Spleen (tissue), 11 donors: ENCODE results near the gene LRP1B. TPM values are rescaled to one million over a fixed set of nuclear protein-coding genes. Genes with fewer than 3 reads are reported as not detected.

Experiments used
- DNase-seq: peaks from one replicate; pipeline ENCODE4 v3.0.0-alpha.2; 2020
- H3K27ac ChIP-seq, 8 donors: fragments of 200-600 bp; sonication (generic) in 7 of 8; 1 replicate in 4 of 8; 2 replicates in 4 of 8; pipeline versions ENCODE4 v1.5.0 to v1.8.0; 2016 to 2021; ENCODE audit warnings: inconsistent platforms in 4 of 8, mild to moderate bottlenecking in 4 of 8, moderate library complexity in 1 of 8
- H3K27me3 ChIP-seq, 7 donors: fragments of 200-600 bp; sonication (generic) in 6 of 7; replicated peaks in 1 of 7; 1 replicate in 4 of 7; 2 replicates in 3 of 7; pipeline versions ENCODE4 v1.5.0 to v1.8.0; 2016 to 2021; ENCODE audit warnings: inconsistent platforms in 3 of 7, mild to moderate bottlenecking in 1 of 7
- H3K36me3 ChIP-seq, 6 donors: fragments of 200-600 bp; sonication (generic) in 5 of 6; 1 replicate in 4 of 6; 2 replicates in 2 of 6; pipeline versions ENCODE4 v1.5.0 to v1.8.0; 2016 to 2021; ENCODE audit warnings: inconsistent platforms in 2 of 6
- H3K4me1 ChIP-seq, 6 donors: fragments of 200-600 bp; sonication (generic) in 5 of 6; 1 replicate in 3 of 6; 2 replicates in 3 of 6; pipeline versions ENCODE4 v1.5.0 to v1.8.0; 2016 to 2021; ENCODE audit warnings: inconsistent platforms in 3 of 6
- H3K4me3 ChIP-seq, 8 donors: fragments of 200-600 bp; sonication (generic) in 7 of 8; 1 replicate in 4 of 8; 2 replicates in 4 of 8; pipeline versions ENCODE4 v1.5.0 to v1.8.0; 2016 to 2021; ENCODE audit warnings: inconsistent platforms in 4 of 8, mild to moderate bottlenecking in 4 of 8, moderate library complexity in 2 of 8
- H3K9me3 ChIP-seq, 8 donors: fragments of 200-600 bp; sonication (generic) in 7 of 8; 1 replicate in 4 of 8; 2 replicates in 4 of 8; pipeline versions ENCODE4 v1.5.0 to v1.8.0; 2016 to 2021; ENCODE audit warnings: inconsistent platforms in 4 of 8
- CTCF ChIP-seq, 11 experiments: fragments of 200-600 bp in 7 of 11; fragments of 450-650 bp in 4 of 11; sonication (generic) in 4 of 11; IDR thresholded peaks in 8 of 11; conservative IDR thresholded peaks in 3 of 11; 1 replicate in 7 of 11; 2 replicates in 4 of 11; pipeline versions ENCODE4 v1.4.0 to v1.8.0; 2016 to 2021; ENCODE audit warnings: antibody characterized with exemption in 11 of 11, inconsistent platforms in 4 of 11, mild to moderate bottlenecking in 1 of 11
- POLR2A ChIP-seq, 3 donors: fragments of 450-650 bp; IDR thresholded peaks; one replicate each; pipeline ENCODE4 v1.5.1; 2017; ENCODE audit warnings: antibody characterized with exemption in 3 of 3, mild to moderate bottlenecking in 1 of 3
- POLR2AphosphoS5 ChIP-seq, 3 donors: sonication (generic); formaldehyde crosslinking; IDR thresholded peaks; one replicate each; pipeline ENCODE4 v1.5.1; 2017; ENCODE audit warnings: antibody characterized with exemption in 3 of 3
- WGBS, 5 donors: extraction: QIAGEN DNeasy Blood & Tissue Kit in 3 of 5; methylation state at CpG; one replicate each; pipeline versions ENCODE4 v1.1.5 to v1.1.7; 2013 to 2018; 5-methylcytosine and 5-hydroxymethylcytosine counted together
- intact Hi-C: fragments of 100-400 bp; cut with DNase I; formaldehyde crosslinking; loops from one replicate; pipeline ENCODE4 v1.15.0; 2023; ENCODE audit warnings: low total_unique reads
- polyA plus RNA-seq, 3 donors: library from polyadenylated mRNA; stranded (reverse); fragments of 200-250 nt; gene quantifications; one replicate each; pipeline ENCODE4 v1.2.1, GENCODE V29; 2013
- total RNA-seq, 7 donors: library from RNA; depleted of rRNA in 3 of 7; stranded (reverse); fragments of >200 nt in 3 of 7; fragmentation: NEBNext Ultra II Directional in 4 of 7; extraction: Animal tissue kit (Norgen Biotek cat#: 25700) in 4 of 7; gene quantifications; one replicate each; pipeline versions ENCODE4 v1.1.0 to v1.2.1, GENCODE V29; 2016 to 2021
- donor health status: healthy with polysubstance abuse.
- donor health status: DM: no; HTN: no; CAD: no; lungs with moderate emphysema.
- donor health status: DM: no; HTN: no; CAD: no.
- donor health status: Bipolar disorder and iron deficiency.
- donor health status: healthy.
- donor health status: DM: no; HTN: no; CAD: no.
- donor health status: DM: yes; HTN: yes; CAD: no.

The LRP1B gene
- total and polyA plus RNA-seq, 10 donors, result 0.02 to 0.85 (median 0.08) TPM; not detected in 2

GRCh38 chr2:140496714-140497113 is 1634.1 kb downstream of the LRP1B start:
- Histone ChIP-seq H3K27ac (no peak overlapping the region), H3K27me3 (no peaks in the 10 kb centered on the region), H3K36me3 (no peaks in the 10 kb centered on the region), H3K4me1 (no peaks in the 10 kb centered on the region), H3K9me3 (no peaks in the 10 kb centered on the region), H3K4me3 (no peak overlapping the region)
- WGBS, 5 donors, result 79 to 91% (median 84%) methylated on average over 1 of the region's 1 CpG
- intact Hi-C loops, result no loop called here
- TF ChIP-seq CTCF (IDR thresholded peaks at IDR 0.05 in 8 of 11, conservative IDR thresholded peaks at IDR 0.05 in 3 of 11), result no peak
- TF ChIP-seq POLR2A (IDR thresholded peaks at IDR 0.05), result no peak
- TF ChIP-seq POLR2AphosphoS5 (IDR thresholded peaks at IDR 0.05), result no peak
- DNase-seq, result no peak

- intact Hi-C loops, result no loop called here
- no peak for TF ChIP-seq CTCF (IDR thresholded peaks at IDR 0.05 in 8 of 11, conservative IDR thresholded peaks at IDR 0.05 in 3 of 11)
- no peak for TF ChIP-seq POLR2A (IDR thresholded peaks at IDR 0.05)
- TF ChIP-seq POLR2AphosphoS5 (IDR thresholded peaks at IDR 0.05), result no peak
- H3K4me1 ChIP-seq, result no peaks in the 10 kb centered on the region
- no peak for DNase-seq
- WGBS, 5 donors, result 55 to 76% (median 64%) methylated on average over 3 of the region's 3 CpGs
- H3K9me3 ChIP-seq, result no peaks in the 10 kb centered on the region
- H3K4me3 ChIP-seq, result no peak overlapping the region
- H3K36me3 ChIP-seq, result no peaks in the 10 kb centered on the region
- H3K27me3 ChIP-seq, result no peaks in the 10 kb centered on the region
- H3K27ac ChIP-seq, result no peak overlapping the region
Measured at GRCh38 chr2:140491876-140492275, 1638.9 kb downstream of the LRP1B start.

DNA sequence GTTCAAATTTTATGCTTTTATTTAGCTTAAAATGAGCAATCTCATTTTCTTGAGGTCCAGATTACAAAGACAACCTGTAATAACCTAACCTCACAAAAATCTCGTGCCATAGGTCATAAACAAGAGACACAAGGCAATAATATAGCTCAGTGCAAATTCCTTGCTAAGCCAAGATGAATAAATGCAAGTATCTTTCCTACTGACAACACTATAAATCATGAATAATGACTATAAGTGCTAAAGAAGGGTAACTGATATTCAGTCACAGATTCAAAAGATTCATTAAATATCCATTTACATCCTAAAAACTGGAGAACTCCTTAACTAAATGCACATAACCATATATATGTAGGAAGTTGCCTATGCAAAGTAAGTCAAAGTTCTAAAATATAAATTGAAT is 1641.6 kb downstream of the LRP1B start:
- WGBS, 5 donors, result 25 to 67% (median 36%) methylated on average over 1 of the region's 1 CpG

GRCh38 chr2:140481136-140481535 is 1649.7 kb downstream of the LRP1B start:
- H3K9me3 ChIP-seq, result no peaks in the 10 kb centered on the region
- H3K4me3 ChIP-seq, result no peak overlapping the region
- no peak for DNase-seq
- H3K4me1 ChIP-seq, result no peaks in the 10 kb centered on the region
- H3K36me3 ChIP-seq, result no peaks in the 10 kb centered on the region
- H3K27me3 ChIP-seq, result no peaks in the 10 kb centered on the region
- intact Hi-C loops, result no loop called here
- 54 to 84% (median 72%) methylated on average over 2 of the region's 2 CpGs for WGBS, 5 donors
- no peak overlapping the region for H3K27ac ChIP-seq
- TF ChIP-seq CTCF (IDR thresholded peaks at IDR 0.05 in 8 of 11, conservative IDR thresholded peaks at IDR 0.05 in 3 of 11) (no peak), POLR2AphosphoS5 (IDR thresholded peaks at IDR 0.05) (no peak), POLR2A (IDR thresholded peaks at IDR 0.05) (no peak)

More for the DNA sequence above, 1641.6 kb downstream of the LRP1B start:
- H3K9me3 ChIP-seq, result no peaks in the 10 kb centered on the region
- H3K4me3 ChIP-seq, result no peak overlapping the region
- no peak for DNase-seq
- H3K27me3 ChIP-seq, result no peaks in the 10 kb centered on the region
- no peaks in the 10 kb centered on the region for H3K36me3 ChIP-seq
- TF ChIP-seq CTCF (IDR thresholded peaks at IDR 0.05 in 8 of 11, conservative IDR thresholded peaks at IDR 0.05 in 3 of 11), result no peak
- TF ChIP-seq POLR2A (IDR thresholded peaks at IDR 0.05), result no peak
- no peak for TF ChIP-seq POLR2AphosphoS5 (IDR thresholded peaks at IDR 0.05)
- no peaks in the 10 kb centered on the region for H3K4me1 ChIP-seq
- intact Hi-C loops, result no loop called here
- no peak overlapping the region for H3K27ac ChIP-seq
